ENCODE data around the gene CTDSP2.
"Not testable (repeated sequence)": the region's sequence is repeated elsewhere in the genome, so short reads cannot be mapped to it uniquely, and the experiment has no call there.

DNA sequence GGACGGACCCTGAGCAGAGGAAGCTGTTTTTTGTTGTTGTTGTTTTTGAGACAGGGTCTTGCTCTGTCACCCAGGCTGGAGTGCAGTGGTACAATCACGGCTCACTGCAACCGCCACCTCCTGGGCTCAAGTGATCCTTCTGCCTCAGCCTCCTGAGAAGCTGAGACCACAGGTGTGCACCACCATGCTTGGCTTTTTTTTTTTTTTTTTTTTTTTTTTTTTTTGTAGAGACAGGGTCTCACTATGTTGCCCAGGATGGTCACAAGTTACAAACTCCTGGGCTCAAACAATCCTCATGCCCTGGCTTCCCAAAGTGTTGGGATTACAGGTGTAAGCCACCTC lies 28.6 kb downstream of the CTDSP2 start:
- TF ChIP-seq, protein P1, sequence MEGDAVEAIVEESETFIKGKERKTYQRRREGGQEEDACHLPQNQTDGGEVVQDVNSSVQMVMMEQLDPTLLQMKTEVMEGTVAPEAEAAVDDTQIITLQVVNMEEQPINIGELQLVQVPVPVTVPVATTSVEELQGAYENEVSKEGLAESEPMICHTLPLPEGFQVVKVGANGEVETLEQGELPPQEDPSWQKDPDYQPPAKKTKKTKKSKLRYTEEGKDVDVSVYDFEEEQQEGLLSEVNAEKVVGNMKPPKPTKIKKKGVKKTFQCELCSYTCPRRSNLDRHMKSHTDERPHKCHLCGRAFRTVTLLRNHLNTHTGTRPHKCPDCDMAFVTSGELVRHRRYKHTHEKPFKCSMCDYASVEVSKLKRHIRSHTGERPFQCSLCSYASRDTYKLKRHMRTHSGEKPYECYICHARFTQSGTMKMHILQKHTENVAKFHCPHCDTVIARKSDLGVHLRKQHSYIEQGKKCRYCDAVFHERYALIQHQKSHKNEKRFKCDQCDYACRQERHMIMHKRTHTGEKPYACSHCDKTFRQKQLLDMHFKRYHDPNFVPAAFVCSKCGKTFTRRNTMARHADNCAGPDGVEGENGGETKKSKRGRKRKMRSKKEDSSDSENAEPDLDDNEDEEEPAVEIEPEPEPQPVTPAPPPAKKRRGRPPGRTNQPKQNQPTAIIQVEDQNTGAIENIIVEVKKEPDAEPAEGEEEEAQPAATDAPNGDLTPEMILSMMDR (IDR thresholded peaks at IDR 0.05; ENCODE audit: insufficient read depth, low read depth, low read length), result not testable (repeated sequence)
- TF ChIP-seq EZH2 (IDR thresholded peaks at IDR 0.05; ENCODE audit: insufficient read depth, low read length), result not testable (repeated sequence)
